Cardiac fibroblast (primary cell): ENCODE results near the gene ERVMER34-1.

ENCODE experiments used
- DNase-seq, 2 donors: peaks; one replicate each; pipeline versions ENCODE4 v3.0.0 to v3.0.0-alpha.2; 2010; ENCODE audit warnings: low read depth in 2 of 2
- H3K4me3 ChIP-seq, 2 donors: replicated peaks in 1 of 2; 1 replicate in 1 of 2; 2 replicates in 1 of 2; pipeline ENCODE4 v1.5.1; 2011; ENCODE audit warnings: low read depth in 2 of 2, low read length in 2 of 2, mild to moderate bottlenecking in 2 of 2, moderate library complexity in 1 of 2
- TF ChIP-seq, protein P1 (sequence below): IDR thresholded peaks from one replicate; pipeline ENCODE4 v1.5.1; 2011; ENCODE audit warnings: low read depth, mild to moderate bottlenecking, low read length, inconsistent platforms

The ERVMER34-1 gene

DNA sequence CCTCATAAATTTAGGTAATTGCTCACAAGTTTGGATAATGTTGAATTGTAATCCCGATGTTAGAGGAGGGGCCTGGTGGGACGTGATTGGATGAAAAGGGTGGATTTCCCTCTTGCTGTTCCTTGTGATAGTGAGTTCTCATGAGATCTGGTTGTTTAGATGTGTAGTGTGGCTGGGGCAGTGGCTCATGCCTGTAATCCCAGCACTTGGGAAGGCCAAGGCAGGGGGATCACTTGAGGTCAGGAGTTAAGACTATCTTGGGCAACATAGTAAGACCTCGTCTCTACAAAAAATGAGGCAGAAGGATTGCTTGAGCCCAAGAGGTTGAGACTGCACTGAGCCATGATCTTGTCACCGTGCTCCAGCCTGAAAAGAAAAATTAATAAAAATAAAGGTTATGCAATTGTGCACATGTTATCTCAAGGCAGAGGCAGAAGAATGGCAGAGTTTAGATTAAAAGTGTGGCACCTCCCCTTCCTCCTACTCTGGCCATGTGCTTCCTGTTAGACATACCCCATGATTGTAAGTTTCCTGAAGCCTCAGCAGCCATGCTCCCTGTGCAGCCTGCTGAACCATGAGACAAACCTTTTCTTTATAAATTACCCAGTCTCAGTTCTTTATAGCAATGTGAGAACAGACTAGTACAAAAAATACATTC lies 36.5 kb downstream of the ERVMER34-1 start:
- TF ChIP-seq, protein P1, sequence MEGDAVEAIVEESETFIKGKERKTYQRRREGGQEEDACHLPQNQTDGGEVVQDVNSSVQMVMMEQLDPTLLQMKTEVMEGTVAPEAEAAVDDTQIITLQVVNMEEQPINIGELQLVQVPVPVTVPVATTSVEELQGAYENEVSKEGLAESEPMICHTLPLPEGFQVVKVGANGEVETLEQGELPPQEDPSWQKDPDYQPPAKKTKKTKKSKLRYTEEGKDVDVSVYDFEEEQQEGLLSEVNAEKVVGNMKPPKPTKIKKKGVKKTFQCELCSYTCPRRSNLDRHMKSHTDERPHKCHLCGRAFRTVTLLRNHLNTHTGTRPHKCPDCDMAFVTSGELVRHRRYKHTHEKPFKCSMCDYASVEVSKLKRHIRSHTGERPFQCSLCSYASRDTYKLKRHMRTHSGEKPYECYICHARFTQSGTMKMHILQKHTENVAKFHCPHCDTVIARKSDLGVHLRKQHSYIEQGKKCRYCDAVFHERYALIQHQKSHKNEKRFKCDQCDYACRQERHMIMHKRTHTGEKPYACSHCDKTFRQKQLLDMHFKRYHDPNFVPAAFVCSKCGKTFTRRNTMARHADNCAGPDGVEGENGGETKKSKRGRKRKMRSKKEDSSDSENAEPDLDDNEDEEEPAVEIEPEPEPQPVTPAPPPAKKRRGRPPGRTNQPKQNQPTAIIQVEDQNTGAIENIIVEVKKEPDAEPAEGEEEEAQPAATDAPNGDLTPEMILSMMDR = no peak
- DNase-seq = peak in 1 of 2 donors; percentile 31
- H3K4me3 ChIP-seq = no peak overlapping the region

DNA sequence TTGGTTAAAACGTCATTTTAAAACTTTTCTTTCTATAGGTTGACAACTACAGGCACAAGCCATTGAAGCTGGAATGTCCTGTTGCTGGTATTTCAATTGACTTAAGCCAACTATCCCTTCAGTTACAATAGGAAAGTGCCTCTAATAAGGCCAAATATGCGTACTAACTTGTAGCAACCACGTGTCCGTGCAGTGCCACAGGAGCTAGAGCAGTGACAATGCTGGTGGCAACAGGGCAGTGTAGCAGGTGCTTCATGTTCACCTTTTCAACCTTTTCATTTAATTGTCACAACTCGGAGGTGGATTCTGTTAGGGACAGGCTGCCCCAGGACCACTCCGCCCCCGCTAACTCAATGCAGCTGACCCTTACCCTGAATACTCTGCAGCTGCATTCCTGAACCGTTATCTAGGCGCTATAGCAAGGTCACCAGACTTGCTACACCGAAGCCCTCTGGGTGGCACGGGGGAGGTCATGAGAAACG lies 37.7 kb downstream of the ERVMER34-1 start:
- peak in 1 of 2 donors; percentile 8 for DNase-seq
- TF ChIP-seq, protein P1 = no peak
- peak overlapping the region; percentile 74 to 88 for H3K4me3 ChIP-seq

DNA sequence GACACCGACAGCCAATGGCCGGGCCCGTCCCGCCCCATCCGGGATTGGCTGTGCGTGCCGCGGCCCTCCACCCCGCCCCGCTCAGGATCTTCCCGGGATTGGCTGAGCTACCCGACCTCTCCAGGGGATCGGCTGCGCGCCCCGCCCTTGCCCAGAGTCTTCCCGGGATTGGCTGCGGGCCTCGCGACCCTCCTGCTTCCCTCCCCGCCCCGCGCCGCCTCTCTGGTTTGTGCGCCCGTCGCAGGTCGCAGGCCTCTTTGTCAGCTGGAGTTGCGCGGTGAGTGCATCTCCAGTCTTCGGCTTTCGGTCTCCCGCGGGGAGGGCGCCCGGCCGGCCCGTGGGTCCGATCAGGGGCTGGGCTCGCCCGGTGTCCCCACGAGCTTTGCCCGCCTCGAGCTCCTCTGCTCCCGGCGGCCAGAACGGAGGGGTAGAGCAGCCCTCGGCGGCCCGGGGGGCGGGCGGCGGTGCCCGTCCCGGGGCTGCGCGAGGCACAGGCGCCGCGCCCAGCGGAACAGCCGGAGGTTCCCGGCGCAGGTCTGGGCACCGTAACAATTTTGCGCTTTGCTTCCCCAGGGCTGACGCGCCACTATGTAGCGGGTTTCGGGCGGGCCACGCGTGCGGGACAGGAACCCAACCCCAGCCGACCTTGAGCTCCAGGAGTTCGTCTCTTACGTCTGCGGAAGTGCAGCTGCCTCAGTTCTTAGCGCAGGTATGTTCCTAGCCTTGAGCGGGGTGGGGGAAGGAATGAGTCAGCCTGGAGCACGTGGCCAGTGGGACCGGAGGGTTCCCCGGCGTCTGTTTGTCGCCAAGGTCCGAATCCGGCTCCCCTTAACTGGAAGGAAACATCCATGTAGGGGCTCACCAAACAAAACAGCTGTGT lies 38.7 kb downstream of the ERVMER34-1 start:
- DNase-seq = peak; percentile 95 to 97
- H3K4me3 ChIP-seq = peak overlapping the region; percentile 74 to 88
- TF ChIP-seq, protein P1 = no peak

DNA sequence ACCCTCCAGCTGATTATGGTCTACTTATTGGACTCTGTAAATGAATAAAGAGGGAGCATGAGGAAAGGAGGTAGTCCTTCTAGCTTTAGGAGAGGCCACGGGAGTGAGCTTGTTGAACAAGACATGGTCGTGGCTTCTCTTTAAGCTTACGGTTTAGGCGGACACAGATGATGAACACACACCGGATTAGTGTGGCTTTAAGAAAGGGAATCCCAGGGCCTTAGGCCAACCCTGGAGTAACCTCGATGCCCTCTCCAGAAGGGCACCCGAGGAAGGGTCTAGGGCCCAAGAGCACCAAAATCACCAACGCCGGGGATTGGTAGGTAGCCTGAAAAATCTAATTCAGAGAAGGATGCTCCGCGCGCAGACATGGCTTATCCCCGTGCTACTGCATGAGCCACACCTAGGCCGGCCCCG lies 39.4 kb downstream of the ERVMER34-1 start:
- TF ChIP-seq, protein P1 = no peak
- DNase-seq = no peak
- peak overlapping the region; percentile 27 to 74 for H3K4me3 ChIP-seq

DNA sequence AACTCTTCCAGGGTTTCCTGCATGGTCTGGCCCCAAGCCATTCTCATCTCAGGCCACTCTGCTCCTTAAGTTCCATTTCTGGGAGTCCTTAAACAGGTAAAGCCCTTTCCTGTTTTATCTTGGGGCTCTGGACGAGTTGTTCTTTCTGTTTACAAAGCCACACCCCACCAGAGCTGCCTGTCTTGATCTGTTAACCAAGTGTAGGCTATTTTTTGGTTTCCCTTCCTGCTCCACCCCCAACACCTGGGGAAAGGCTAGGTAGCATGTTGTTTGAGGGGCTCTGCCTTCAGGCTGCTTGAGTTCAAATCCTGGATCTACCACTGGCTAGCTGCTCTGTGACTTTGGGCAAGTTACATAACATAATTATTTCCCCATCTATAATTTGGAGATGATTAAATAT lies 40.0 kb downstream of the ERVMER34-1 start:
- TF ChIP-seq, protein P1 = no peak
- DNase-seq = no peak
- H3K4me3 ChIP-seq = no peak overlapping the region

DNA sequence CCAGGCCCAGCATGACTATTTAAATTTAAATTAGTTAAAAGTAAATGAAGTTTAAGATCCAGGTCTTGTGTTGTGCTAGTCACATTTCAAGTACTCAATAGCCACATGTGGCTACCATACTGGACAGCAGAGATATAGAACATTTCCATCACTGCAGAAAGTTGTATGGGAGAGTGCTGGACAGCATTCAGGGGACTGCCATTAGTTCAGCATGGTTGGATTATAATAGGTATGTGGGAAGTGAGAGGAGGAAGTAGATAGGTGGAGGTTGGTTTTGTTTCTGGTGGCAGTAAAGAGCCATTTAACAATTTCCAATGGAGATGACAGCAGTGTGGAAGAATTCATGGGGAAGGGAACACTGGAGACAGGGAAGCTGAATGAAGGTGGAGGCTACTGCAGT lies 42.1 kb downstream of the ERVMER34-1 start:
- TF ChIP-seq, protein P1 = no peak
- DNase-seq = no peak
- no peak overlapping the region for H3K4me3 ChIP-seq
